ENCODE results near the gene GOLGA6A.
"Not testable (repeated sequence)": the region's sequence is repeated elsewhere in the genome, so short reads cannot be mapped to it uniquely, and the experiment has no call there.

GOLGA6A gene, protein sequence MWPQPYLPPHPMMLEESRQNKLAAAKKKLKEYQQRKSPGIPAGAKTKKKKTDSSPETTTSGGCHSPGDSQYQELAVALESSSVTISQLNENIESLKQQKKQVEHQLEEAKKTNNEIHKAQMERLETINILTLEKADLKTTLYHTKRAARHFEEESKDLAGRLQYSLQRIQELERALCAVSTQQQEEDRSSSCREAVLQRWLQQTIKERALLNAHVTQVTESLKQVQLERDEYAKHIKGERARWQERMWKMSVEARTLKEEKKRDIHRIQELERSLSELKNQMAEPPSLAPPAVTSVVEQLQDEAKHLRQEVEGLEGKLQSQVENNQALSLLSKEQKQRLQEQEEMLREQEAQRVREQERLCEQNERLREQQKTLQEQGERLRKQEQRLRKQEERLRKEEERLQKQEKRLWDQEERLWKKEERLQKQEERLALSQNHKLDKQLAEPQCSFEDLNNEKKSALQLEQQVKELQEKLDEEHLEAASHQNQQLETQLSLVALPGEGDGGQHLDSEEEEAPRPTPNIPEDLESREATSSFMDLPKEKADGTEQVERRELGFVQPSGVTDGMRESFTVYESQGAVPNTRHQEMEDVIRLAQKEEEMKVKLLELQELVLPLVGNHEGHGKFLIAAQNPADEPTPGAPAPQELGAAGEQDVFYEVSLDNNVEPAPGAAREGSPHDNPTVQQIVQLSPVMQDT

DNA sequence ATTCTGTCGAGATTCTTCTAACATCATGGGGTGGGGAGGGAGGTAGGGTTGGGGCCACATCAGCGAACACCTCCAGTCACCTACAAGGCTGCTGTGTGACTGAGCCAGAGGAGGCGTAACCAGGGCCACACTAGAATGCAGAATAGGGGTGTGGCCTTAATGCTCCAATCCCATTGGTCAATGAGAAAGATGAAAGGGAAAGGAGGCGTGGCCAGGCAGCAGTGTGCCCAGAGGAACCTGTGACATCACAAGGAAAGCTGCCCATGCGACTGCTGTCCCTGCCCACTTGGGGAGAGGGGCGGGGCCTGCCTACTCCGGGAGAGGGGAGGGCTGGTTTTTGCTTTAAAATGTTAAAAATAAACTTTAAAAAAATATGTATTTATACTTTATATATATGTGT is at the start of gene GOLGA6A:
GOLGA6A (minus strand) TSS at position 101 of the 400 bp plus-strand sequence; CDS start at position 60, 41 bp downstream.
- H3K9me2 ChIP-seq (replicated peaks; ENCODE audit: insufficient read depth, low read length); H4K20me1 ChIP-seq (ENCODE audit: low read depth, low read length); H2AFZ ChIP-seq (ENCODE audit: low read depth, low read length, severe bottlenecking); H3K27ac ChIP-seq (ENCODE audit: low read depth, low read length); H3K9me3 ChIP-seq (ENCODE audit: insufficient read depth, low read length); H3K9ac ChIP-seq (ENCODE audit: low read length); H3K27me3 ChIP-seq (ENCODE audit: low read length); H3K79me2 ChIP-seq (ENCODE audit: insufficient read depth, low read length); H3K4me2 ChIP-seq (ENCODE audit: low read depth, low read length, poor library complexity, severe bottlenecking); H3F3A ChIP-seq (ENCODE audit: insufficient read depth); H3K4me3 ChIP-seq (ENCODE audit: insufficient read depth, low read length, poor library complexity, severe bottlenecking); H3K36me3 ChIP-seq (ENCODE audit: low read length): not testable (repeated sequence)

DNA sequence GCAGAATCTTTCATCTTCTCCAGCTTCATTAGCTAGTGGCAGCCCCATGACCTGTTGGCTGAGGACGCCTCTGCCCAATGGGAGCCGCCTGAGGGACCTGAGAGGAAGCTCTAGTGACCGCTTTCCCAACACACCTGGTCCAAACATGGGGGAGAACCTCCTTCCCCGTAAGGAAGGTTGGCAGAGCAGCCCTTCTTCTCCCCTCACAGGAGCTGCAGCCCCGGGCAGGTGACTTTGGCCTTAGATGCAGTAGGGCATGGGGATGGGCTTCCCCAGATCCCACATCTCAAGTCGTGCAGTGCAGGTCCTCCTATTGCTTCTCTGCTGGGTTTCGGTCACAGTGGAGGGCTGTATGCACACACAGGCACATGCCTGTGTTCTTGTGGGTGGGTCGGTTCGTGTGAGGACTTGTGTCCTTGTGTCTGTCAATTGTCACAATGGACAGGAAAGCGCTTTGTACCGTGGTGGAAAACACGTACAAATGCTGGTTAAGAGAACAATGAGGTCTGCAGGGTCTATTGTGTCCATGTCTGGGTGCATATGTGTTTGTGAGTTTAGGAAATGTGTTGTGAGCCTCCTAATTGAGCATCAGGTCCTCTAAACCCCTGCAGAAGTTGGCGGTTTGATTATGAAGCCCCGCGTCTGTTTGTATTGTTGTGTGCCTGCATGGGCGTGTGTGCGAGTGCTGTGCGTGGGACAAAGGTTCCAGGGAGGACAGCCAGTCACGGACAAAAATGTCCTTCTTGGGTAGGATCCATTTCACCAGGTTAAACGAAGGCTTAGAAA is 49.5 kb upstream of the GOLGA6A start:
- TF ChIP-seq, protein P1, sequence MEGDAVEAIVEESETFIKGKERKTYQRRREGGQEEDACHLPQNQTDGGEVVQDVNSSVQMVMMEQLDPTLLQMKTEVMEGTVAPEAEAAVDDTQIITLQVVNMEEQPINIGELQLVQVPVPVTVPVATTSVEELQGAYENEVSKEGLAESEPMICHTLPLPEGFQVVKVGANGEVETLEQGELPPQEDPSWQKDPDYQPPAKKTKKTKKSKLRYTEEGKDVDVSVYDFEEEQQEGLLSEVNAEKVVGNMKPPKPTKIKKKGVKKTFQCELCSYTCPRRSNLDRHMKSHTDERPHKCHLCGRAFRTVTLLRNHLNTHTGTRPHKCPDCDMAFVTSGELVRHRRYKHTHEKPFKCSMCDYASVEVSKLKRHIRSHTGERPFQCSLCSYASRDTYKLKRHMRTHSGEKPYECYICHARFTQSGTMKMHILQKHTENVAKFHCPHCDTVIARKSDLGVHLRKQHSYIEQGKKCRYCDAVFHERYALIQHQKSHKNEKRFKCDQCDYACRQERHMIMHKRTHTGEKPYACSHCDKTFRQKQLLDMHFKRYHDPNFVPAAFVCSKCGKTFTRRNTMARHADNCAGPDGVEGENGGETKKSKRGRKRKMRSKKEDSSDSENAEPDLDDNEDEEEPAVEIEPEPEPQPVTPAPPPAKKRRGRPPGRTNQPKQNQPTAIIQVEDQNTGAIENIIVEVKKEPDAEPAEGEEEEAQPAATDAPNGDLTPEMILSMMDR (IDR thresholded peaks at IDR 0.05; ENCODE audit: insufficient read depth, low read length, poor library complexity, severe bottlenecking), result no peak
- no peak for TF ChIP-seq EZH2phosphoT487 (conservative IDR thresholded peaks at IDR 0.05; ENCODE audit: low read length)
- no peaks in the 10 kb centered on the region for H3K27me3 ChIP-seq (ENCODE audit: low read length)
- H3K4me3 ChIP-seq (ENCODE audit: insufficient read depth, low read length, poor library complexity, severe bottlenecking), result no peak overlapping the region
- no peak overlapping the region for H3K9ac ChIP-seq (ENCODE audit: low read length)
- H3K9me2 ChIP-seq (replicated peaks; ENCODE audit: insufficient read depth, low read length), result no peaks in the 10 kb centered on the region
- H3K79me2 ChIP-seq (ENCODE audit: insufficient read depth, low read length), result no peaks in the 10 kb centered on the region
- no peak overlapping the region for H3K4me2 ChIP-seq (ENCODE audit: low read depth, low read length, poor library complexity, severe bottlenecking)
- no peaks in the 10 kb centered on the region for H3K36me3 ChIP-seq (ENCODE audit: low read length)
- H2AFZ ChIP-seq (ENCODE audit: low read depth, low read length, severe bottlenecking), result no peak overlapping the region
- H3K27ac ChIP-seq (ENCODE audit: low read depth, low read length), result no peak overlapping the region
- H3K9me3 ChIP-seq (ENCODE audit: insufficient read depth, low read length), result no peaks in the 10 kb centered on the region
- H3F3A ChIP-seq (ENCODE audit: insufficient read depth), result no peaks in the 10 kb centered on the region
- no peaks in the 10 kb centered on the region for H4K20me1 ChIP-seq (ENCODE audit: low read depth, low read length)

DNA sequence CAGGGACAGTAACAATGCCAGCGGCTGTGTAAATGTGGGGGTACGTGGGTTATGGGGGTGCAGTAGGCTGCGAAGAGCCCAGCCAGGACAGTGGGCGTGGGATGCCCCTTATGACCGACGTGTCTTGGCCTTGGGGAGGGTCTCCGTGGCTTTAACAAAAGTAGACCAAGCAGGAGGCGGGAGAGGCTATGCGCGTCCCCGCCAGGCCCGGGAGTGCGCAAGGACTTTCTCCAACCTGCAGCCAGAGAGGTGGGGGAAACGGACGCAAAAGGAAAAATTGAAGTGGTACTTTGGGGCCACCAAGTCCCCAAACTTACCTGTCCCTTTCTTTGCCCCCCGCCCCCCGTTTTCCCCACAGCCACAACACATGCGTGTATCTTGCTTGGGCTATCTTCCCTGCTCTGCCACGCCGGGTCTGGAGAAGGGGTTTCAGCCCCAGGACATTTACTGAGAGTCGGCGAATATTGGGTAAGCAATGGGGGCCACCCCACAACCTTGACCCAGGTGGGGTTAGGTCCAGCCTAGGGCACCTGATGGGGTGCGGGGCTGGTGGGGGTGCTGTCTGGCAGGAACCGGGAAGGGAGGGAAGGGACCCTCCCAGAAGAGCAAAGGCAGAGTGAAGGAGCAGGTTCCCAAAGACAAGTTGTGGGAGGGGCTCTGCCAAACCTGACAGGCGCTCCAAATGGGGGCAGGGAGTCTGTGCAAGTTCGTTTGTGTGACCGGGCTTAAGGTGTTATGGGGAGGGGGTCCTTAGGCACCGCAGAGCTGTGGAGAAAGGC is 48.7 kb upstream of the GOLGA6A start:
- no peak overlapping the region for H3K4me2 ChIP-seq (ENCODE audit: low read depth, low read length, poor library complexity, severe bottlenecking)
- H3K9me2 ChIP-seq (replicated peaks; ENCODE audit: insufficient read depth, low read length), result no peaks in the 10 kb centered on the region

More for the DNA sequence above, 48.7 kb upstream of the GOLGA6A start:
- Histone ChIP-seq H3K27ac (ENCODE audit: low read depth, low read length) (no peak overlapping the region), H3K27me3 (ENCODE audit: low read length) (no peaks in the 10 kb centered on the region), H2AFZ (ENCODE audit: low read depth, low read length, severe bottlenecking) (no peak overlapping the region), H3K79me2 (ENCODE audit: insufficient read depth, low read length) (no peaks in the 10 kb centered on the region), H3K9ac (ENCODE audit: low read length) (no peak overlapping the region), H4K20me1 (ENCODE audit: low read depth, low read length) (no peaks in the 10 kb centered on the region), H3K9me3 (ENCODE audit: insufficient read depth, low read length) (no peaks in the 10 kb centered on the region), H3K4me3 (ENCODE audit: insufficient read depth, low read length, poor library complexity, severe bottlenecking) (no peak overlapping the region), H3K36me3 (ENCODE audit: low read length) (no peaks in the 10 kb centered on the region), H3F3A (ENCODE audit: insufficient read depth) (no peaks in the 10 kb centered on the region)
- TF ChIP-seq, protein P1 (IDR thresholded peaks at IDR 0.05; ENCODE audit: insufficient read depth, low read length, poor library complexity, severe bottlenecking), result no peak
- TF ChIP-seq EZH2phosphoT487 (conservative IDR thresholded peaks at IDR 0.05; ENCODE audit: low read length), result no peak

All from SU-DHL-6 (cell line).